GM12878 (cell line): ENCODE measurements around the gene GABRB1. TPM values are rescaled to one million over a fixed set of nuclear protein-coding genes. Genes with fewer than 3 reads are reported as not detected.

ENCODE experiments used
- ATAC-seq: fragments of 200-7000 bp; cut with Tn5 transposase; 3 replicates; pipeline ENCODE4 v1.9.1; 2020; ENCODE audit warnings: mild to moderate bottlenecking, moderate library complexity
- BruUV-seq: library from RNA; stranded (reverse); fragments of 400-500 nt; replicated peaks from 2 replicates; lab custom pipeline; 2021; lab: Mats Ljungman, UMichigan
- CTCF ChIA-PET: fragments of 300-600 bp; sonication (Branson Sonifier 250); formaldehyde crosslinking; extraction: SDS; loops from one replicate; lab custom pipeline; 2021; ENCODE audit warnings: inconsistent platforms; lab: Yijun Ruan, JAX
- POLR2A ChIA-PET: fragments of 350-600 bp; formaldehyde crosslinking; extraction: SDS; loops from one replicate; lab custom pipeline; 2021; ENCODE audit warnings: inconsistent platforms; lab: Charles Lee
- RAD21 ChIA-PET: fragments of 300-600 bp; sonication (Branson Sonifier 250); formaldehyde crosslinking; loops from one replicate; lab custom pipeline; 2023; ENCODE audit warnings: antibody characterized with exemption; ENCODE audit not compliant: unreplicated experiment; lab: Charles Lee
- SMC1A ChIA-PET: fragments of 300-600 bp; sonication (Branson Sonifier 250); formaldehyde crosslinking; loops from one replicate; lab custom pipeline; 2023; ENCODE audit not compliant: unreplicated experiment, uncharacterized antibody; lab: Charles Lee
- DNase-seq: peaks from one replicate; pipeline ENCODE4 v3.0.0-alpha.2; 2011; ENCODE audit warnings: low read depth, low spot score
- FAIRE-seq: peaks from 3 replicates; lab custom pipeline; 2011; peaks lifted over from hg19 to GRCh38; lab: Jason Lieb, UNC
- H2AFZ ChIP-seq: 2 replicates; pipeline ENCODE4 v1.6.0; 2011; ENCODE audit warnings: low read depth, low read length, control low read depth; ENCODE audit not compliant: control insufficient read depth
- H3K27ac ChIP-seq: 2 replicates; pipeline ENCODE4 v1.5.1; 2011; ENCODE audit warnings: control low read depth; ENCODE audit not compliant: control insufficient read depth, insufficient read depth
- H3K27me3 ChIP-seq, 2 experiments: replicated peaks in 1 of 2; 2 replicates each; pipeline versions ENCODE4 v1.6.0 to v1.6.1; 2011; ENCODE audit warnings: low read length in 1 of 2; ENCODE audit not compliant: control insufficient read depth in 2 of 2, insufficient read depth in 2 of 2
- H3K36me3 ChIP-seq, 2 experiments: 2 replicates each; pipeline ENCODE4 v1.5.1; 2011; ENCODE audit warnings: low read length in 1 of 2; ENCODE audit not compliant: control insufficient read depth in 2 of 2, insufficient read depth in 2 of 2
- H3K4me1 ChIP-seq: 2 replicates; pipeline ENCODE4 v1.6.1; 2011; ENCODE audit warnings: mild to moderate bottlenecking, low read length, moderate library complexity, mixed read lengths; ENCODE audit not compliant: control insufficient read depth, insufficient read depth
- H3K4me2 ChIP-seq: 2 replicates; pipeline ENCODE4 v1.6.0; 2011; ENCODE audit warnings: control low read depth; ENCODE audit not compliant: control insufficient read depth, insufficient read depth
- H3K4me3 ChIP-seq: fragments of 200-600 bp; sonication (generic); 2 replicates; pipeline ENCODE4 v1.5.1; 2016
- H3K79me2 ChIP-seq: 2 replicates; pipeline ENCODE4 v1.6.0; 2011; ENCODE audit warnings: low read length; ENCODE audit not compliant: control insufficient read depth, insufficient read depth
- H3K9ac ChIP-seq: 2 replicates; pipeline ENCODE4 v1.8.0; 2011; ENCODE audit warnings: low read length, control low read depth, mixed read lengths; ENCODE audit not compliant: control insufficient read depth, insufficient read depth
- H3K9me3 ChIP-seq: replicated peaks from 3 replicates; pipeline ENCODE4 v1.5.1; 2011; ENCODE audit warnings: mild to moderate bottlenecking, low read length; ENCODE audit not compliant: control insufficient read depth, insufficient read depth
- H4K20me1 ChIP-seq: 2 replicates; pipeline ENCODE4 v1.6.0; 2011; ENCODE audit not compliant: control insufficient read depth, insufficient read depth
- BHLHE40 ChIP-seq, 2 experiments: fragments of 450-650 bp in 1 of 2; IDR thresholded peaks; 2 replicates each; pipeline ENCODE4 v1.6.1; 2011 to 2017; ENCODE audit warnings: low read depth in 2 of 2, borderline replicate concordance in 1 of 2, improper control_type of control experiment in 1 of 2, low read length in 1 of 2, mild to moderate bottlenecking in 1 of 2
- GABPA ChIP-seq: IDR thresholded peaks from 2 replicates; pipeline ENCODE4 v1.6.1; 2014; ENCODE audit warnings: antibody characterized with exemption, low read depth, mild to moderate bottlenecking, inconsistent platforms
- JUND ChIP-seq: IDR thresholded peaks from 2 replicates; pipeline ENCODE4 v1.6.1; 2012; ENCODE audit warnings: low read depth, mild to moderate bottlenecking, low read length, improper control_type of control experiment, moderate library complexity
- NBN ChIP-seq: fragments of 450-650 bp; IDR thresholded peaks from 2 replicates; pipeline ENCODE4 v1.6.1; 2016
- NR2C1 ChIP-seq: fragments of 450-650 bp; IDR thresholded peaks from 2 replicates; pipeline ENCODE4 v1.6.1; 2017; ENCODE audit warnings: antibody characterized with exemption, mild to moderate bottlenecking, moderate library complexity
- PML ChIP-seq: IDR thresholded peaks from 2 replicates; pipeline ENCODE4 v1.6.1; 2012; ENCODE audit warnings: low read length, inconsistent platforms
- POLR2AphosphoS5 ChIP-seq: IDR thresholded peaks from 2 replicates; pipeline ENCODE4 v1.6.1; 2011; ENCODE audit warnings: mild to moderate bottlenecking, low read length, inconsistent platforms
- TCF12 ChIP-seq: IDR thresholded peaks from 2 replicates; pipeline ENCODE4 v1.6.1; 2011; ENCODE audit warnings: low read depth, mild to moderate bottlenecking, low read length
- ZZZ3 ChIP-seq: IDR thresholded peaks from 2 replicates; pipeline ENCODE4 v1.6.1; 2011; ENCODE audit warnings: low read depth; ENCODE audit not compliant: control insufficient read depth, insufficient read length
- in situ Hi-C: fragments of 300-500 bp; cut with MboI; formaldehyde crosslinking; loops from 9 replicates; pipeline ENCODE4 v1.14.3; 2018; ENCODE audit warnings: mixed read lengths
- intact Hi-C: fragments of 100-400 bp; cut with micrococcal nuclease; formaldehyde crosslinking; loops from one replicate; pipeline ENCODE4 v1.14.2; 2022; ENCODE audit not compliant: unreplicated experiment
- polyA plus RNA-seq, 11 experiments: library from polyadenylated mRNA; depleted of rRNA in 4 of 11; unstranded in 6 of 11; stranded (reverse) in 5 of 11; fragments of >200 nt; fragmentation: Nextera tagmentation in 4 of 11; fragmentation: Illumina TruSeq in 1 of 11; extraction: Ambion mirVana in 4 of 11; extraction: Trizol in 1 of 11; gene quantifications; 1 replicate in 1 of 11; 2 replicates in 10 of 11; pipeline versions ENCODE4 v1.2.1 to v1.2.3, GENCODE V29; 2011 to 2016; ENCODE audit warnings: inconsistent platforms in 2 of 11, missing spikeins in 2 of 11, low read depth in 1 of 11
- total RNA-seq, 4 experiments: library from RNA; depleted of rRNA in 3 of 4; stranded (reverse); fragments of >200 nt in 3 of 4; fragmentation: Illumina TruSeq in 1 of 4; extraction: Trizol in 1 of 4; gene quantifications; 2 replicates each; pipeline versions ENCODE4 v1.2.1 to v1.2.3, GENCODE V29; 2013 to 2021
- TF ChIP-seq, protein P1 (sequence below): IDR thresholded peaks from 2 replicates; pipeline ENCODE4 v1.6.1; 2011; ENCODE audit warnings: borderline replicate concordance, low read depth, mild to moderate bottlenecking, moderate library complexity, low read length; ENCODE audit not compliant: insufficient read depth, poor library complexity, severe bottlenecking
- TF ChIP-seq, protein P2 (sequence below): fragments of 450-650 bp; IDR thresholded peaks from 2 replicates; pipeline ENCODE4 v1.6.1; 2017; ENCODE audit warnings: borderline replicate concordance

Gene GABRB1
- total and polyA plus RNA-seq, 10 of the 15 experiments (the other 5 are each of a cell fraction or from before 2014, with no cell fraction given) = 0.13 to 0.92 TPM; not detected in 8

DNA sequence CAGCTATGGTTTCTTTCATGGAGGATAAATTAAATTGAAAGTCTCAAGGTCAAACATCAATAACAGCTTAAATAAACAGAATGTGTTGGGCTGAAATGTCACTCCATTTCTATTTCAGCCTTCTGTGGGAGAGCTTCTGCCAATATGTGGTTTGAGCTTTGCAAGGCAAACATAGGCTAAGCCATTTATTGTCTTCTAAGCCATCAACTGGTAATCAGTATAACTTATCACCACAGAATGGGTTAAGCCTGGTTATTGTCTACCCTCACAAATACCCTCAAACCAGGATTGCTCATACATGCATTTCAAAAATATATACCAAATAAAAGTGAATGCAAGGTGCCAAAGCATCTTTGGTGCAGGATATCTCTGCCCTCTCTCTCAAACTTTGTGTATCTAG is 52.7 kb downstream of the GABRB1 start:
- DNase-seq (no peak), FAIRE-seq (no peak), ATAC-seq (no peak)
- H3K4me1 ChIP-seq = no peaks in the 10 kb centered on the region
- H4K20me1 ChIP-seq = no peaks in the 10 kb centered on the region
- SMC1A ChIA-PET = interaction anchor here (0.7 to 4.8 kb wide), 7 partner anchors 10 to 280 kb away, joined by 3 to 24 read pairs (median 3); no protein-coding TSS in a partner anchor
- no TSS peak for BruUV-seq
- H3K4me2 ChIP-seq = no peak overlapping the region
- TF ChIP-seq POLR2AphosphoS5 (no peak), PML (no peak), BHLHE40 (IDR thresholded peaks at IDR 0.05; ENCODE audit: borderline replicate concordance in 1 of 2, low read depth in 2 of 2, low read length in 1 of 2) (no peak), GABPA (no peak), JUND (no peak), NR2C1 (no peak), ZZZ3 (no peak), NBN (no peak), TCF12 (no peak)
- TF ChIP-seq, protein P1, sequence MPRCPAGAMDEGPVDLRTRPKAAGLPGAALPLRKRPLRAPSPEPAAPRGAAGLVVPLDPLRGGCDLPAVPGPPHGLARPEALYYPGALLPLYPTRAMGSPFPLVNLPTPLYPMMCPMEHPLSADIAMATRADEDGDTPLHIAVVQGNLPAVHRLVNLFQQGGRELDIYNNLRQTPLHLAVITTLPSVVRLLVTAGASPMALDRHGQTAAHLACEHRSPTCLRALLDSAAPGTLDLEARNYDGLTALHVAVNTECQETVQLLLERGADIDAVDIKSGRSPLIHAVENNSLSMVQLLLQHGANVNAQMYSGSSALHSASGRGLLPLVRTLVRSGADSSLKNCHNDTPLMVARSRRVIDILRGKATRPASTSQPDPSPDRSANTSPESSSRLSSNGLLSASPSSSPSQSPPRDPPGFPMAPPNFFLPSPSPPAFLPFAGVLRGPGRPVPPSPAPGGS = no peak
- TF ChIP-seq, protein P2, sequence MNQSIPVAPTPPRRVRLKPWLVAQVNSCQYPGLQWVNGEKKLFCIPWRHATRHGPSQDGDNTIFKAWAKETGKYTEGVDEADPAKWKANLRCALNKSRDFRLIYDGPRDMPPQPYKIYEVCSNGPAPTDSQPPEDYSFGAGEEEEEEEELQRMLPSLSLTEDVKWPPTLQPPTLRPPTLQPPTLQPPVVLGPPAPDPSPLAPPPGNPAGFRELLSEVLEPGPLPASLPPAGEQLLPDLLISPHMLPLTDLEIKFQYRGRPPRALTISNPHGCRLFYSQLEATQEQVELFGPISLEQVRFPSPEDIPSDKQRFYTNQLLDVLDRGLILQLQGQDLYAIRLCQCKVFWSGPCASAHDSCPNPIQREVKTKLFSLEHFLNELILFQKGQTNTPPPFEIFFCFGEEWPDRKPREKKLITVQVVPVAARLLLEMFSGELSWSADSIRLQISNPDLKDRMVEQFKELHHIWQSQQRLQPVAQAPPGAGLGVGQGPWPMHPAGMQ = no peak
- no peaks in the 10 kb centered on the region for H3K9me3 ChIP-seq
- H3K36me3 ChIP-seq = no peaks in the 10 kb centered on the region
- H3K27me3 ChIP-seq = no peaks in the 10 kb centered on the region
- no peak overlapping the region for H3K9ac ChIP-seq
- RAD21 ChIA-PET = interaction anchor here (1.1 kb wide), 1 partner anchor 38 kb away, joined by 6 read pairs; no protein-coding TSS in a partner anchor
- no peak overlapping the region for H3K27ac ChIP-seq
- intact Hi-C loops (no loop called here), in situ Hi-C loops (no loop called here)
- H3K79me2 ChIP-seq = no peaks in the 10 kb centered on the region
- no peak overlapping the region for H2AFZ ChIP-seq
- CTCF ChIA-PET = interaction anchor here (0.6 to 2.1 kb wide), 6 partner anchors 9 to 51 kb away, joined by 3 to 7 read pairs (median 4); no protein-coding TSS in a partner anchor
- POLR2A ChIA-PET = no interaction called here
- H3K4me3 ChIP-seq = no peak overlapping the region
